ENCODE measurements around the gene LAT.
A peak's percentile ranks its signal among the peaks of the same experiment; 100 is the strongest.
"Not testable (repeated sequence)": the region's sequence is repeated elsewhere in the genome, so short reads cannot be mapped to it uniquely, and the experiment has no call there.

Gene LAT, protein sequence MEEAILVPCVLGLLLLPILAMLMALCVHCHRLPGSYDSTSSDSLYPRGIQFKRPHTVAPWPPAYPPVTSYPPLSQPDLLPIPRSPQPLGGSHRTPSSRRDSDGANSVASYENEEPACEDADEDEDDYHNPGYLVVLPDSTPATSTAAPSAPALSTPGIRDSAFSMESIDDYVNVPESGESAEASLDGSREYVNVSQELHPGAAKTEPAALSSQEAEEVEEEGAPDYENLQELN

DNA sequence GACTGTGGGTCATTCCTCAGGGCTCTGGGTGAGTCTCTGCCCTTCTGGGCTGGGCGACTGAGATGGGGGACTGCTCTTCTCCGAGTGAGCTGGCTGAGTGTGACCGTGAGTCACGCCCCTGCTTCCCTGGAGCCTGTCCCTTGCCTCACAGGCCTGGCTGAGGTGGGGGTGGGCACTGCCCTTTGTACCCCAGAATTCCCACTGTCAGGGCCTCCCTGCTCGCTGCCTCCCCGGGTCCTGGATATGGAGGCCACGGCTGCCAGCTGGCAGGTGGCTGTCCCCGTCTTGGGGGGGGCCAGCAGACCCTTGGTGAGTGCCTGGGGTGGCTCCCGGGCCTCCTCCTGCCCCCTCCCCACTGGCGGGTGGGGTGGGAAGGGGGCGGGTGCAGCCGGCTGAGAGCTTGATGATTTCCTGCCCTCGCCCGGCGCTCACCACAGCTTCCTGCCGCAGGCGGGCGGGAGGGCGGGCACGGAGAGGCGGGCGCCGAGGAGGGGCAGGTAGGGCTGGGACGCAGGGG, at the start of gene LAT:
LAT (plus strand) TSS at position 434 of the 517 bp plus-strand sequence. CDS start 366 bp downstream, outside the sequence.
- H3K27ac ChIP-seq (ENCODE audit: low read depth, low read length) = no peak within 1 kb of the TSS
- no peak within 1 kb of the TSS for H3K4me3 ChIP-seq (ENCODE audit: low read depth, low read length)
- H3K36me3 ChIP-seq (ENCODE audit: control insufficient read depth, insufficient read depth, low read length) = peaks cover 44% of the 10 kb centered on the region
- no peak within 1 kb of the TSS for H3K9ac ChIP-seq (ENCODE audit: low read length)
- H3K9me3 ChIP-seq (ENCODE audit: control insufficient read depth, insufficient read depth, low read depth, low read length) = 0 out of 2 replicates have a peak, but pooled peaks cover 2% of the 10 kb centered on the region
- H3K27me3 ChIP-seq (ENCODE audit: control insufficient read depth, insufficient read depth, low read length) = no peaks in the 10 kb centered on the region
- H3K4me1 ChIP-seq (ENCODE audit: control insufficient read depth, insufficient read depth, low read length) = no peaks in the 10 kb centered on the region

DNA sequence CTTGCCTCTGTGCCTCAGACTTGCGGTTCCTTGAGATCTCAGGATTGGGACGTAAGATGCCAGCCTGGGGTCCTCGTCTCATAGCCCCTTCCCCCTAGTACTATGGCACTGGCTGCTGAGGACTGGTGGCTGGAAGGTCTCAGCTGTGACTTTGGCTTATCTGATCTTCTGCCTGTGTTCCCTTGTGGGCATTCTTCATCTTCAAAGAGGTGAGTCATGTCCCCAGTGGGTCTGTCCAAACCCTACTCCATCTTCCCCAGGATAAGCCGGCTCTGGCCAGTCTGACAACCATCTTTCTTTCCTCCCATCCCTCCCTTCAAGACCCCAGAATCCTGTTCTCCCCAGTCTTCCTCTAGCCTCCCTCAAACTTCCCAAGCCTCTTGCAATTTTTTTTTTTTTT, 49.5 kb upstream of the LAT start:
- Histone ChIP-seq H3K9ac (ENCODE audit: low read length) (no peak overlapping the region), H3K9me3 (ENCODE audit: control insufficient read depth, insufficient read depth, low read depth, low read length) (no peaks in the 10 kb centered on the region), H3K4me1 (ENCODE audit: control insufficient read depth, insufficient read depth, low read length) (peaks cover 5% of the 10 kb centered on the region), H3K4me3 (ENCODE audit: low read depth, low read length) (no peak overlapping the region), H3K36me3 (ENCODE audit: control insufficient read depth, insufficient read depth, low read length) (no peaks in the 10 kb centered on the region), H3K27me3 (ENCODE audit: control insufficient read depth, insufficient read depth, low read length) (no peaks in the 10 kb centered on the region), H3K27ac (ENCODE audit: low read depth, low read length) (no peak overlapping the region)

DNA sequence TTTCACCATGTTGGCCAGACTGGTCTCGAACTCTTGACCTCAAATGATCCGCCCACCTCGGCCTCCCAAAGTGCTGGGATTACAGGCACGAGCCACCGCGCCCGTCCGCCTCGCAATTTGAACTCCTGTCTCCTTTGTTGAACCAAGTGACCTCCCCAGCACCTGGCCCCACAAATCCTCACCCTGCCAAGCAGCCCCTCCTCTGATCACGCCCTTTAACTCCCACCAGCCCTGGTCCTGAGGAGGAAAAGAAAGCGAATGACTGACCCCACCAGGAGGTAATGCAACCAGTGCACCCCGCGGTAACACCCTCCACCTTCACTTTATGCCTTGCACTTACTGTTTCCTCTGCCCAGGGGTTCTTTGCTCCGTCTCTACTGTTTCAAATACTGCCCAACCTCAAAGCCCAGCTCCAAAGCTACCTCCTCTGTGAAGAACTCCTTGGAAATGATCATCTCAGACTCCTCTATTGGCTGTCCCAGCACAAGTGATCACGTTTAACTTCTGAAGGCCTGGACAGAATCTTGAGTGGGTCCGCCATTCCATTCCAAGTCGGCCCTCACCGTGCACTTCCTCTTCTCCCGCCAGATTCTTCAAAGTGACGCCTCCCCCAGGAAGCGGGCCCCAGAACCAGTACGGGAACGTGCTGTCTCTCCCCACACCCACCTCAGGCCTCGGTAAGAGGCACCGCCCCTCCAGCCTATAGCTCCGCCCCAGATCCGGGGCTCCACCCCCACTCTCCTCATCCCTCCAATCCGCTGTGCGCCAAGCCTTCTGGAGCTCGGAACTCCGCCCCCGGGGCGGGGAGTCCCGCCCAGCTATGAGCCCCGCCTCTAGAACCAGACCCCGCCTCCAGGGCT, 48.7 kb upstream of the LAT start:
- Histone ChIP-seq H3K4me3 (ENCODE audit: low read depth, low read length) (peak overlapping the region; percentile 66), H3K9me3 (ENCODE audit: control insufficient read depth, insufficient read depth, low read depth, low read length) (no peaks in the 10 kb centered on the region), H3K27ac (ENCODE audit: low read depth, low read length) (no peak overlapping the region), H3K4me1 (ENCODE audit: control insufficient read depth, insufficient read depth, low read length) (peaks cover 5% of the 10 kb centered on the region), H3K9ac (ENCODE audit: low read length) (peak overlapping the region; percentile 68), H3K36me3 (ENCODE audit: control insufficient read depth, insufficient read depth, low read length) (no peaks in the 10 kb centered on the region), H3K27me3 (ENCODE audit: control insufficient read depth, insufficient read depth, low read length) (no peaks in the 10 kb centered on the region)

DNA sequence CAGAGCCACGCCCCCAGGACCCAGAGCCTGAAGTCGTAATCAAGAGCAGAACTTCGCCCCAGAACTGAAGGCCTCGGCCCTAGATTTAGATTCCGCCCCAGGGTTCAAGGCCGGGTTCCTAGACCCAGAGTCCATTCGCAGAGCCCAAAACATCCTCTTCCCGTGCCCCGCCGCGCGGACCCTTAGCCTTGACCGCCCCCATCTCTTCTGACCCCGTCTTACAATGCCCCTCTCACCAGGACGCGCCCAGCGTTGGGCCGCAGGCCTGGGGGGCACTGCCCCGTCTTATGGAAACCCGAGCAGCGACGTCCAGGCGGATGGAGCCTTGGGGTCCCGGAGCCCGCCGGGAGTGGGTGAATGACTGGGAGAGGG, 48.1 kb upstream of the LAT start:
- Histone ChIP-seq H3K27me3 (ENCODE audit: control insufficient read depth, insufficient read depth, low read length) (no peaks in the 10 kb centered on the region), H3K9me3 (ENCODE audit: control insufficient read depth, insufficient read depth, low read depth, low read length) (no peaks in the 10 kb centered on the region), H3K4me1 (ENCODE audit: control insufficient read depth, insufficient read depth, low read length) (peaks cover 5% of the 10 kb centered on the region), H3K9ac (ENCODE audit: low read length) (no peak overlapping the region), H3K27ac (ENCODE audit: low read depth, low read length) (no peak overlapping the region), H3K4me3 (ENCODE audit: low read depth, low read length) (no peak overlapping the region), H3K36me3 (ENCODE audit: control insufficient read depth, insufficient read depth, low read length) (no peaks in the 10 kb centered on the region)

DNA sequence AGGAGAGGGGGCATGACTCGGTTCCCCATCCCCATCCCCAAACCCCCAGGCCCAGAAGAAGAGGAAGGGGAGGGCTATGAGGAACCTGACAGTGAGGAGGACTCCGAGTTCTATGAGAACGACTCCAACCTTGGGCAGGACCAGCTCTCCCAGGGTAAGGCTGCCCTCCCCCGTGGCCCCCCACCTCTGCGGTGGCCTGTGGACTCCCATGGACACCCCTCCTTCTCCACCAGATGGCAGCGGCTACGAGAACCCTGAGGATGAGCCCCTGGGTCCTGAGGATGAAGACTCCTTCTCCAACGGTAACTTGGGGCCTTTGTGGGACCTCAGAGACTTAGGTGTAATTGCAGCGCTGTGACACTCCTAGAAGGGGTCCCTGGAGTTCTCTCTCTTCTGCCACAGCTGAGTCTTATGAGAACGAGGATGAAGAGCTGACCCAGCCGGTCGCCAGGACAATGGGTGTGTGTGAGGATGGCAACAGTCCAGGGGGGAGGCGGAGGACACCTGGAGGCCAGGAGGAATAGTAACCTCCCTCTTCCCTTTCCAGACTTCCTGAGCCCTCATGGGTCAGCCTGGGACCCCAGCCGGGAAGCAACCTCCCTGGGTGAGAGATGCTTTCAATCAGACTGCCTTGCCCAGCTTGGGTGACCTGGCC, 47.5 kb upstream of the LAT start:
- Histone ChIP-seq H3K9ac (ENCODE audit: low read length) (no peak overlapping the region), H3K27me3 (ENCODE audit: control insufficient read depth, insufficient read depth, low read length) (no peaks in the 10 kb centered on the region), H3K4me1 (ENCODE audit: control insufficient read depth, insufficient read depth, low read length) (peaks cover 5% of the 10 kb centered on the region), H3K27ac (ENCODE audit: low read depth, low read length) (no peak overlapping the region), H3K9me3 (ENCODE audit: control insufficient read depth, insufficient read depth, low read depth, low read length) (no peaks in the 10 kb centered on the region), H3K36me3 (ENCODE audit: control insufficient read depth, insufficient read depth, low read length) (no peaks in the 10 kb centered on the region), H3K4me3 (ENCODE audit: low read depth, low read length) (no peak overlapping the region)

DNA sequence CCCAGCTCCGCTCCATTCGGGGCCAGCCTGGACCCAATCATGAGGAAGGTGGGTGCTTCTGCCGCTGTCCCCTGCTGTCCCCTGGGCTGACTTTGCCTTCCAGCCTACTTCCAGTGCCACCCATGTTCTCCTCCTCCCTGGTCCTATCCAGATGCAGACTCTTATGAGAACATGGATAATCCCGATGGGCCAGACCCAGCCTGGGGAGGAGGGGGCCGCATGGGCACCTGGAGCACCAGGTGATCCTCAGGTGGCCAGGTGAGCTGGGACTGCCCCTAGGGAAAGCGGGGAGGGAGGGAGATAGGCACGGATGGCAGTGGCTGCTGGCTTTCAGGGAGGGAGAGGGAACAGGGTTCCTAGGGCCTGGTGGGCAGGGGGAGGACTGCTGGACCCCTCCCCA, 46.1 kb upstream of the LAT start:
- H3K27ac ChIP-seq (ENCODE audit: low read depth, low read length) = no peak overlapping the region
- no peaks in the 10 kb centered on the region for H3K9me3 ChIP-seq (ENCODE audit: control insufficient read depth, insufficient read depth, low read depth, low read length)
- no peak overlapping the region for H3K4me3 ChIP-seq (ENCODE audit: low read depth, low read length)
- no peaks in the 10 kb centered on the region for H3K36me3 ChIP-seq (ENCODE audit: control insufficient read depth, insufficient read depth, low read length)
- no peak overlapping the region for H3K9ac ChIP-seq (ENCODE audit: low read length)
- peaks cover 5% of the 10 kb centered on the region for H3K4me1 ChIP-seq (ENCODE audit: control insufficient read depth, insufficient read depth, low read length)
- H3K27me3 ChIP-seq (ENCODE audit: control insufficient read depth, insufficient read depth, low read length) = no peaks in the 10 kb centered on the region

DNA sequence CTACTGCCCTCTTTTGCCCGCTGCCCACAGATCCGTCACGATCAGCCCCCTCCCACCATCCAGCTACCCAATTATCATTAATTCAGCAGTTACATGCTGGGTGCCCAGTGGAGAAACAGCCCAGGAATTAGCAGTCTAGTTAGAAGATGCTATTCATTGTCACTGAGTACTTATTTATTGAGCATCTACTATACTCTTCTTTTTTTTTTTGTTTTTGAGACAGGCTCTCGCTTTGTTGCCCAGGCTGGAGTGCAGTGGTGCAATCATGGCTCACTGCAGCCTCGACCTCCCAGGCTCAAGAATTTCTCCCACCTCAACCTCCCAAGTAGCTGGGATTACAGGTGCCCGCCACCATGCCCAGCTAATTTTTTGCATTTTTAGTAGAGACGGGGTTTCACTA, 45.0 kb upstream of the LAT start:
- H3K4me1 ChIP-seq (ENCODE audit: control insufficient read depth, insufficient read depth, low read length); H3K4me3 ChIP-seq (ENCODE audit: low read depth, low read length); H3K27ac ChIP-seq (ENCODE audit: low read depth, low read length); H3K27me3 ChIP-seq (ENCODE audit: control insufficient read depth, insufficient read depth, low read length); H3K36me3 ChIP-seq (ENCODE audit: control insufficient read depth, insufficient read depth, low read length); H3K9me3 ChIP-seq (ENCODE audit: control insufficient read depth, insufficient read depth, low read depth, low read length); H3K9ac ChIP-seq (ENCODE audit: low read length): not testable (repeated sequence)

DNA sequence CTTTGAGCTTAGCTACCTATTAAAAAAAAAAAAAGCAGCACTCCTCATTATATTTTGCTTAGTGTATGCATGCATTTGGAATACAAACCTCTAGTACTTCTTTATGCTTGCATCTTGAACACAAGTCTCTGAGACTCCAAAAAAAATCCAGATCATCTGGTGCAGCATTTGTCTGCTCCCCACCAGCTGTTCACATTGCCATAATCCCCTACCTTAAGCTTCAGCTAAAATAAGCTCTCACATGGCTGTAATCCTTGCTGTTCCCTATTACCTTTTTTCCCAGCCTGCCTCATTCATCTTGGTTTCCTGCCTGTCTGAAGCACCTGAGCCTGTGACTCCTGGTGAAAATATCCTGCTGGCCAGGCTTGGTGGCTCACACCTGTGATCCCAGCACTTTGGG, 41.6 kb upstream of the LAT start:
- Histone ChIP-seq H3K4me3 (ENCODE audit: low read depth, low read length) (no peak overlapping the region), H3K27me3 (ENCODE audit: control insufficient read depth, insufficient read depth, low read length) (no peaks in the 10 kb centered on the region), H3K36me3 (ENCODE audit: control insufficient read depth, insufficient read depth, low read length) (no peaks in the 10 kb centered on the region), H3K9ac (ENCODE audit: low read length) (no peak overlapping the region), H3K4me1 (ENCODE audit: control insufficient read depth, insufficient read depth, low read length) (peaks cover 2% of the 10 kb centered on the region), H3K27ac (ENCODE audit: low read depth, low read length) (no peak overlapping the region), H3K9me3 (ENCODE audit: control insufficient read depth, insufficient read depth, low read depth, low read length) (no peaks in the 10 kb centered on the region)

DNA sequence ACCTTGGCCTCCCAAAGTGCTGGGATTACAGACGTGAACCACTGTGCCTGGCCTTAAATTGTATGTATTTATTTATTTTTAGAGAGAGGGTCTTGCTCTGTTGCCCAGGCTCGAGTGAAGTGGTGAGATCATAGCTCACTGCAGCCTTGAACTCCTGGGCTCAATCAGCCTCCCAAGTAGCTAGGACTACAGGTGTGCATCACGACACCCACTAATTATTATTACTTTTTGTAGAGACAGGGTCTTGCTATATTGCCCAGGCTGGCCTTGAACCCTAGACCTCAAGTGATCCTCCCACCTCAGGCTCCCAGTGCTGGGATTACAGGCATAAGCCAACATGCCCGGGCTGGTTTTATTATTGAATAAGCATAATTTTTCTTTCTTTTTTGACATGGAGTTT, 38.2 kb upstream of the LAT start:
- Histone ChIP-seq H3K27ac (ENCODE audit: low read depth, low read length) (no peak overlapping the region), H3K36me3 (ENCODE audit: control insufficient read depth, insufficient read depth, low read length) (no peaks in the 10 kb centered on the region), H3K4me1 (ENCODE audit: control insufficient read depth, insufficient read depth, low read length) (peaks cover 2% of the 10 kb centered on the region), H3K9ac (ENCODE audit: low read length) (no peak overlapping the region), H3K27me3 (ENCODE audit: control insufficient read depth, insufficient read depth, low read length) (no peaks in the 10 kb centered on the region), H3K9me3 (ENCODE audit: control insufficient read depth, insufficient read depth, low read depth, low read length) (no peaks in the 10 kb centered on the region), H3K4me3 (ENCODE audit: low read depth, low read length) (no peak overlapping the region)

DNA sequence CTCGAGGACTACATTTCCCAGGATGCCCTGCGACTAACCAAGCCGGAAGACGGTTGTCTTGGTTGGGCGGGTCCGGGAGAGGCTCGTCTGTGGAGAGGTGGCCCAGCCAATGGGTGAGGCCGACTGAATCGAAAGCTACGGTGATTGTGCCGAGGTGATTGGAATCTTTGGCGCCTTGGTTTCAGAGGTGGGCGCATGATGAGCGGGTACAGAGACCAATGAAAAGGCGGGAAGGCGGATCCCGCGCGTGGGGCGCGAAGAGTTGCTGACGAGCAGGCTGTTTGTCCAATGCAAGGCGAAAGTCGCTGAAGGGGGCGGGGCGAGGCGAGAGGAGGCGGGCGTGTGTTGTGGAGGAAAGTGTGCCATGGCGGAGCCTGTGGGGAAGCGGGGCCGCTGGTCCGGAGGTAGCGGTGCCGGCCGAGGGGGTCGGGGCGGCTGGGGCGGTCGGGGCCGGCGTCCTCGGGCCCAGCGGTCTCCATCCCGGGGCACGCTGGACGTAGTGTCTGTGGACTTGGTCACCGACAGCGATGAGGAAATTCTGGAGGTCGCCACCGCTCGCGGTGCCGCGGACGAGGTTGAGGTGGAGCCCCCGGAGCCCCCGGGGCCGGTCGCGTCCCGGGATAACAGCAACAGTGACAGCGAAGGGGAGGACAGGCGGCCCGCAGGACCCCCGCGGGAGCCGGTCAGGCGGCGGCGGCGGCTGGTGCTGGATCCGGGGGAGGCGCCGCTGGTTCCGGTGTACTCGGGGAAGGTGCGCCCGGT, 34.0 kb upstream of the LAT start, which contains the start of gene NFATC2IP:
NFATC2IP (plus strand) TSS at position 290 of the 762 bp plus-strand sequence; CDS start at position 365, 75 bp downstream.
- H3K36me3 ChIP-seq (ENCODE audit: control insufficient read depth, insufficient read depth, low read length) = peaks cover 36% of the 10 kb centered on the region
- peak within 1 kb of the TSS; percentile 96 for H3K4me3 ChIP-seq (ENCODE audit: low read depth, low read length)
- peaks cover 8% of the 10 kb centered on the region; the same call in 1 of the 2 replicates for H3K4me1 ChIP-seq (ENCODE audit: control insufficient read depth, insufficient read depth, low read length)
- H3K9me3 ChIP-seq (ENCODE audit: control insufficient read depth, insufficient read depth, low read depth, low read length) = no peaks in the 10 kb centered on the region
- H3K27me3 ChIP-seq (ENCODE audit: control insufficient read depth, insufficient read depth, low read length) = no peaks in the 10 kb centered on the region
- peak within 1 kb of the TSS; percentile 92 for H3K9ac ChIP-seq (ENCODE audit: low read length)
- H3K27ac ChIP-seq (ENCODE audit: low read depth, low read length) = peak within 1 kb of the TSS; percentile 81
